Measurements from ENCODE around the gene MESD.

GRCh38 chr15:81023483-81024264 lies 34.1 kb upstream of the MESD start:
- TF ChIP-seq CTCF (conservative IDR thresholded peaks at IDR 0.05 in 1 of 2, IDR thresholded peaks at IDR 0.05 in 1 of 2; ENCODE audit: extremely low read depth in 1 of 2, insufficient read depth in 1 of 2, low read depth in 1 of 2, low read length in 2 of 2) (no peak), EZH2 (IDR thresholded peaks at IDR 0.05; ENCODE audit: borderline replicate concordance, low read length) (no peak)
